ENCODE results near the gene KCTD11. TPM values are rescaled to one million over a fixed set of nuclear protein-coding genes. Genes with fewer than 3 reads are reported as not detected.

KCTD11 gene
- total and polyA plus RNA-seq, 2 of the 13 experiments (the other 11 are each of a cell fraction or from before 2014, with no cell fraction given) = 1.6 to 2.6 TPM

DNA sequence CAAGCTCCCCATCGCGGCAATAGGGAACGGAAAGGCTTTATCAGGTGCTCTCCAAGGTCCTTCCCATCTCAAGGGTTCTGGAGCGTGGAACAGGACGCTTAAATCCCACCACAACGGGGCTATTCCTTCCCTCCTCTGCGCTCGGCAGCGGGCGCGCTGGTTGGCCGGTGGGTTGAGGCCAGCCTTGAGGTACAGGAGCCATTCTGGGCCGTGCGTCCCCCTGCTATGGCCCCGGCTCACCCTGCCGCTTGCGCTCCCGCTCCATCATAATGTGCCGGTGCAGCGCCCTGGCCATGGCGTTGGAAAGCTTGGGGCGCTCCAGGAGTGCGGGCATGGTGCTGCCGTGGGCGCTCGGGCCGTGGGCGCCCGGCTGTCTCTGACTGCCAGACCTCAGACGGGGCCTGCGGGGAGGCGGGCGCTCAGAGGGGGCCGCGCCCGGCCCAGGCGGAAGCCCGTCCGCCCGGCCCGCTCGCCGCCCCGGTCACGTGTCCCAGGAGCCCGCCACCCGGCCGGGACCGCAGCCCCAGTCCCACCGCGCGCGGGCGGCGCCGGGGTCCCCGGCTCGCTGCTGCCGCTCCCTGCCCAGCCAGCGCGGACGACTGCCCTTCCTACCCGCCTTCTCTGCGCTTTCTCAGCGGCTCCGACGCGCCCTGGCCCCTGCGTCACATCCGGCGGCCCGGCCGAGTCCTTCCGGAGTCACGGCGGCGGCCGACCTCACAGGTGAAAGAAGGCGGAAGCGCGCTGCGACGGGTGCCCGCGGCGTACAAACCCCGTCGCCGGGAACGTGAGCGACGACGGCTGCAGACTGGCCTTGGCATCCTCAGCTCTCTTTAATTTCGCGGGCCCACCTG, 37.0 kb upstream of the KCTD11 start, which contains the start of gene GPS2 (continued):
- TF ChIP-seq, protein P1, sequence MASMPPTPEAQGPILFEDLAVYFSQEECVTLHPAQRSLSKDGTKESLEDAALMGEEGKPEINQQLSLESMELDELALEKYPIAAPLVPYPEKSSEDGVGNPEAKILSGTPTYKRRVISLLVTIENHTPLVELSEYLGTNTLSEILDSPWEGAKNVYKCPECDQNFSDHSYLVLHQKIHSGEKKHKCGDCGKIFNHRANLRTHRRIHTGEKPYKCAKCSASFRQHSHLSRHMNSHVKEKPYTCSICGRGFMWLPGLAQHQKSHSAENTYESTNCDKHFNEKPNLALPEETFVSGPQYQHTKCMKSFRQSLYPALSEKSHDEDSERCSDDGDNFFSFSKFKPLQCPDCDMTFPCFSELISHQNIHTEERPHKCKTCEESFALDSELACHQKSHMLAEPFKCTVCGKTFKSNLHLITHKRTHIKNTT (CRISPR knock-in tag; IDR thresholded peaks at IDR 0.05) = no peak
- TF ChIP-seq ATF7 (IDR thresholded peaks at IDR 0.05) (no peak), ATF7 (CRISPR knock-in tag; IDR thresholded peaks at IDR 0.05) (no peak), SAP130 (CRISPR knock-in tag; IDR thresholded peaks at IDR 0.05; ENCODE audit: low read depth) (peak; percentile 96), ARNT2 (CRISPR knock-in tag; IDR thresholded peaks at IDR 0.05; ENCODE audit: low read depth) (peak; percentile 77), HNRNPK (IDR thresholded peaks at IDR 0.05; ENCODE audit: low read depth, low read length, poor library complexity, severe bottlenecking) (peak; percentile 73), NFIB (CRISPR knock-in tag; IDR thresholded peaks at IDR 0.05; ENCODE audit: borderline replicate concordance) (no peak), NAIF1 (CRISPR knock-in tag; IDR thresholded peaks at IDR 0.05; ENCODE audit: borderline replicate concordance) (no peak), NCOR1 (IDR thresholded peaks at IDR 0.05; ENCODE audit: borderline replicate concordance, low read length) (no peak), JUN (CRISPR knock-in tag; IDR thresholded peaks at IDR 0.05) (no peak)
- TF ChIP-seq, protein P2, sequence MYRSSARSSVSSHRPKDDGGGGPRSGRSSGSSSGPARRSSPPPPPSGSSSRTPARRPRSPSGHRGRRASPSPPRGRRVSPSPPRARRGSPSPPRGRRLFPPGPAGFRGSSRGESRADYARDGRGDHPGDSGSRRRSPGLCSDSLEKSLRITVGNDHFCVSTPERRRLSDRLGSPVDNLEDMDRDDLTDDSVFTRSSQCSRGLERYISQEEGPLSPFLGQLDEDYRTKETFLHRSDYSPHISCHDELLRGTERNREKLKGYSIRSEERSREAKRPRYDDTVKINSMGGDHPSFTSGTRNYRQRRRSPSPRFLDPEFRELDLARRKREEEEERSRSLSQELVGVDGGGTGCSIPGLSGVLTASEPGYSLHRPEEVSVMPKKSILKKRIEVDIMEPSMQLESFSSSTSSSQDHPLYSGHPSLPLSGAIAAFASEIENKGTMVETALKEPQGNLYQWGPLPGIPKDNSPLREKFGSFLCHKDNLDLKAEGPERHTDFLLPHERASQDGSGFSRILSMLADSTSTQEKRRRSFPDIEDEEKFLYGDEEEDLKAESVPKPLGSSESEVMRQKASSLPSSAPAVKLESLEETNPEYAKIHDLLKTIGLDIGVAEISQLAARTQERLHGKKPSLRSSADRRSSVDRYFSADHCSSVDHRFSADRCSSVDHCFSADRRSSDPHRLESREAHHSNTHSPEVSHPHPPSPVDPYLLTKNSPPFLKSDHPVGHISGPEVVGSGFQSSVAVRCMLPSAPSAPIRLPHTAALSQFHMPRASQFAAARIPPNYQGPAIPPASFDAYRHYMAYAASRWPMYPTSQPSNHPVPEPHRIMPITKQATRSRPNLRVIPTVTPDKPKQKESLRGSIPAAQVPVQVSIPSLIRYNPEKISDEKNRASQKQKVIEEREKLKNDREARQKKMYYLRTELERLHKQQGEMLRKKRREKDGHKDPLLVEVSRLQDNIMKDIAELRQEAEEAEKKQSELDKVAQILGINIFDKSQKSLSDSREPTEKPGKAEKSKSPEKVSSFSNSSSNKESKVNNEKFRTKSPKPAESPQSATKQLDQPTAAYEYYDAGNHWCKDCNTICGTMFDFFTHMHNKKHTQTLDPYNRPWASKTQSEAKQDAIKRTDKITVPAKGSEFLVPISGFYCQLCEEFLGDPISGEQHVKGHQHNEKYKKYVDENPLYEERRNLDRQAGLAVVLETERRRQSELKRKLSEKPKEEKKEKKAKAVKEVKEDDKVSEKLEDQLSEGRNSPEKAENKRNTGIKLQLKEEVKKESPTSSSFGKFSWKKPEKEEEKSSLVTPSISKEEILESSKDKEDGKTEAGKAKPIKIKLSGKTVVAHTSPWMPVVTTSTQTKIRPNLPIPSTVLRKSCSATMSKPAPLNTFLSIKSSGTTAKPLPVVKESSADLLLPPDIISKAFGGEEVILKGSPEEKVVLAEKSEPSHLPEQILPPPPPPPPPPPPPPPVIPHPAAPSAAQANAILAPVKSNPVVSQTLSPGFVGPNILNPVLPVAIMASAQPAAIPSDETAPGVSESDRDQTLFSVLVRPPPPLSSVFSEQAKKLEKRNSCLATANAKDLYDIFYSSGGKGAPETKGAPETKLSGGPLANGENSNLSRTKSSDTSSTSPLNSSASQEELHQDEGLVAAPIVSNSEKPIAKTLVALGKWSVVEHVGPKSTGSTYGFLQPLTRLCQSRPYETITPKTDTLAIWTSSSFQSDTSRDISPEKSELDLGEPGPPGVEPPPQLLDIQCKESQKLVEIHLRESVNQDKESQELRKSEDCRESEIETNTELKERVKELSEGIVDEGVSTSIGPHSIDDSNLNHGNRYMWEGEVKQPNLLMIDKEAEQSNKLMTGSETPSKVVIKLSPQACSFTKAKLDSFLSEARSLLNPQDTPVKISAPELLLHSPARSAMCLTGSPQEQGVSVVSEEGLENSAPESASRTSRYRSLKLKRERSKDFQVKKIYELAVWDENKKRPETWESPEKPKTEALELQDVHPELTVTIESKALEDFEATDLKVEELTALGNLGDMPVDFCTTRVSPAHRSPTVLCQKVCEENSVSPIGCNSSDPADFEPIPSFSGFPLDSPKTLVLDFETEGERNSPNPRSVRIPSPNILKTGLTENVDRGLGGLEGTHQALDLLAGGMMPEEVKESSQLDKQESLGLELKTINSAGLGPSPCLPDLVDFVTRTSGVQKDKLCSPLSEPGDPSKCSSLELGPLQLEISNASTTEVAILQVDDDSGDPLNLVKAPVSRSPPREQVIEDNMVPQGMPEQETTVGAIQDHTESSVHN (CRISPR knock-in tag; IDR thresholded peaks at IDR 0.05) = no peak
- TF ChIP-seq, protein P3, sequence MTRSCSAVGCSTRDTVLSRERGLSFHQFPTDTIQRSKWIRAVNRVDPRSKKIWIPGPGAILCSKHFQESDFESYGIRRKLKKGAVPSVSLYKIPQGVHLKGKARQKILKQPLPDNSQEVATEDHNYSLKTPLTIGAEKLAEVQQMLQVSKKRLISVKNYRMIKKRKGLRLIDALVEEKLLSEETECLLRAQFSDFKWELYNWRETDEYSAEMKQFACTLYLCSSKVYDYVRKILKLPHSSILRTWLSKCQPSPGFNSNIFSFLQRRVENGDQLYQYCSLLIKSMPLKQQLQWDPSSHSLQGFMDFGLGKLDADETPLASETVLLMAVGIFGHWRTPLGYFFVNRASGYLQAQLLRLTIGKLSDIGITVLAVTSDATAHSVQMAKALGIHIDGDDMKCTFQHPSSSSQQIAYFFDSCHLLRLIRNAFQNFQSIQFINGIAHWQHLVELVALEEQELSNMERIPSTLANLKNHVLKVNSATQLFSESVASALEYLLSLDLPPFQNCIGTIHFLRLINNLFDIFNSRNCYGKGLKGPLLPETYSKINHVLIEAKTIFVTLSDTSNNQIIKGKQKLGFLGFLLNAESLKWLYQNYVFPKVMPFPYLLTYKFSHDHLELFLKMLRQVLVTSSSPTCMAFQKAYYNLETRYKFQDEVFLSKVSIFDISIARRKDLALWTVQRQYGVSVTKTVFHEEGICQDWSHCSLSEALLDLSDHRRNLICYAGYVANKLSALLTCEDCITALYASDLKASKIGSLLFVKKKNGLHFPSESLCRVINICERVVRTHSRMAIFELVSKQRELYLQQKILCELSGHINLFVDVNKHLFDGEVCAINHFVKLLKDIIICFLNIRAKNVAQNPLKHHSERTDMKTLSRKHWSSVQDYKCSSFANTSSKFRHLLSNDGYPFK (CRISPR knock-in tag; IDR thresholded peaks at IDR 0.05; ENCODE audit: borderline replicate concordance) = peak; percentile 95
- TF ChIP-seq, protein P4, sequence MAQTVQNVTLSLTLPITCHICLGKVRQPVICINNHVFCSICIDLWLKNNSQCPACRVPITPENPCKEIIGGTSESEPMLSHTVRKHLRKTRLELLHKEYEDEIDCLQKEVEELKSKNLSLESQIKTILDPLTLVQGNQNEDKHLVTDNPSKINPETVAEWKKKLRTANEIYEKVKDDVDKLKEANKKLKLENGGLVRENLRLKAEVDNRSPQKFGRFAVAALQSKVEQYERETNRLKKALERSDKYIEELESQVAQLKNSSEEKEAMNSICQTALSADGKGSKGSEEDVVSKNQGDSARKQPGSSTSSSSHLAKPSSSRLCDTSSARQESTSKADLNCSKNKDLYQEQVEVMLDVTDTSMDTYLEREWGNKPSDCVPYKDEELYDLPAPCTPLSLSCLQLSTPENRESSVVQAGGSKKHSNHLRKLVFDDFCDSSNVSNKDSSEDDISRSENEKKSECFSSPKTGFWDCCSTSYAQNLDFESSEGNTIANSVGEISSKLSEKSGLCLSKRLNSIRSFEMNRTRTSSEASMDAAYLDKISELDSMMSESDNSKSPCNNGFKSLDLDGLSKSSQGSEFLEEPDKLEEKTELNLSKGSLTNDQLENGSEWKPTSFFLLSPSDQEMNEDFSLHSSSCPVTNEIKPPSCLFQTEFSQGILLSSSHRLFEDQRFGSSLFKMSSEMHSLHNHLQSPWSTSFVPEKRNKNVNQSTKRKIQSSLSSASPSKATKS (CRISPR knock-in tag; IDR thresholded peaks at IDR 0.05) = no peak
